OCI-LY3 (cell line): ENCODE data around the gene MAST2.

ENCODE experiments used
- H2AFZ ChIP-seq: fragments of 200-600, 300-600 bp; shearing (Covaris generic); 2 replicates; pipeline ENCODE4 v1.6.0; 2014; ENCODE audit warnings: antibody characterized with exemption, low read depth, low read length
- H3K27ac ChIP-seq: fragments of 200-600, 300-600 bp; sonication (generic); 2 replicates; pipeline ENCODE4 v1.5.1; 2014; ENCODE audit warnings: mild to moderate bottlenecking, low read length, moderate library complexity, mixed read lengths
- H3K27me3 ChIP-seq: fragments of 200-600, 300-600 bp; sonication (generic); 2 replicates; pipeline ENCODE4 v1.6.1; 2014; ENCODE audit warnings: low read depth, low read length, mixed read lengths
- H3K36me3 ChIP-seq: fragments of 200-600, 300-600 bp; sonication (generic); replicated peaks from 2 replicates; pipeline ENCODE3; 2014; ENCODE audit warnings: low read depth, low read length, mixed read lengths
- H3K4me1 ChIP-seq: fragments of 300-600, 200-600 bp; sonication (generic); 2 replicates; pipeline ENCODE4 v1.6.1; 2014; ENCODE audit warnings: low read length, mixed read lengths
- H3K4me2 ChIP-seq: fragments of 200-600, 300-600 bp; sonication (generic); 2 replicates; pipeline ENCODE4 v1.6.1; 2014; ENCODE audit warnings: low read length, mixed read lengths
- H3K4me3 ChIP-seq: fragments of 300-600, 200-600 bp; sonication (generic); 2 replicates; pipeline ENCODE4 v1.5.1; 2014; ENCODE audit warnings: antibody characterized with exemption, mild to moderate bottlenecking, low read length, moderate library complexity
- H3K79me2 ChIP-seq: fragments of 300-600, 200-600 bp; shearing (Covaris generic); 2 replicates; pipeline ENCODE4 v1.6.1; 2014; ENCODE audit warnings: mild to moderate bottlenecking, low read length, mixed read lengths
- H3K9ac ChIP-seq: fragments of 300-600, 200-600 bp; shearing (Covaris generic); 2 replicates; pipeline ENCODE4 v1.6.0; 2014; ENCODE audit warnings: mild to moderate bottlenecking, low read length, moderate library complexity
- H3K9me3 ChIP-seq: fragments of 200-600, 300-600 bp; shearing (Covaris generic); 2 replicates; pipeline ENCODE4 v1.6.1; 2014; ENCODE audit warnings: low read length, mixed read lengths; ENCODE audit not compliant: insufficient read depth
- H4K20me1 ChIP-seq: fragments of 200-600, 300-600 bp; sonication (generic); 2 replicates; pipeline ENCODE4 v1.6.1; 2016; ENCODE audit warnings: low read length, mixed read lengths; ENCODE audit not compliant: insufficient read depth
- CTCF ChIP-seq: fragments of 200-600, 300-600 bp; sonication (generic); IDR thresholded peaks from 2 replicates; pipeline ENCODE4 v1.5.1; 2014; ENCODE audit warnings: antibody characterized with exemption, low read length, low read depth
- EZH2phosphoT487 ChIP-seq: fragments of 200-600 bp; shearing (Covaris generic); IDR thresholded peaks from 2 replicates; pipeline ENCODE4 v1.6.1; 2018; ENCODE audit warnings: antibody characterized with exemption, mixed run types, low read depth

The MAST2 gene

DNA sequence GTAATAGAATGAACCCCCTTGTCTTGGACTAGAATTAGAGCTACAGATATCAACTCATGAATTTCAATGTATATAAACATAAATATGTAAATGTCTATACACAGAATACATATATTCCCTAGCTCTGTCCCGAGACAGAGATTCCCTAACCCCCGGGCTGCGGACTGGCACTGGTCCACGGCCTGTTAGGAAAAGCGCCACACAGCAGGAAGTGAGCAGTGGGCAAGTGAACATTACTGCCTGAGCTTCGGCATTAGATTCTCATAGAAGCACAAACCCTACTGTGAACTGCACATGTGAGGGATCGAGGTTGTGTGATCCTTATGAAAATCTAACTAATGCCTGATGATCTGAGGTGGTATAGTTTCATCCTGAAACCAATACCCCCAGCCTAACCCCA lies 277.8 kb downstream of the MAST2 start:
- no peak overlapping the region for H3K4me3 ChIP-seq
- no peaks in the 10 kb centered on the region for H3K79me2 ChIP-seq
- no peak overlapping the region for H3K4me2 ChIP-seq
- no peak overlapping the region for H2AFZ ChIP-seq
- H3K9me3 ChIP-seq = no peaks in the 10 kb centered on the region
- TF ChIP-seq EZH2phosphoT487 (no peak), CTCF (no peak)
- no peaks in the 10 kb centered on the region for H3K36me3 ChIP-seq
- no peaks in the 10 kb centered on the region for H4K20me1 ChIP-seq
- H3K9ac ChIP-seq = no peak overlapping the region
- H3K27ac ChIP-seq = no peak overlapping the region
- no peaks in the 10 kb centered on the region for H3K4me1 ChIP-seq
- H3K27me3 ChIP-seq = no peaks in the 10 kb centered on the region

DNA sequence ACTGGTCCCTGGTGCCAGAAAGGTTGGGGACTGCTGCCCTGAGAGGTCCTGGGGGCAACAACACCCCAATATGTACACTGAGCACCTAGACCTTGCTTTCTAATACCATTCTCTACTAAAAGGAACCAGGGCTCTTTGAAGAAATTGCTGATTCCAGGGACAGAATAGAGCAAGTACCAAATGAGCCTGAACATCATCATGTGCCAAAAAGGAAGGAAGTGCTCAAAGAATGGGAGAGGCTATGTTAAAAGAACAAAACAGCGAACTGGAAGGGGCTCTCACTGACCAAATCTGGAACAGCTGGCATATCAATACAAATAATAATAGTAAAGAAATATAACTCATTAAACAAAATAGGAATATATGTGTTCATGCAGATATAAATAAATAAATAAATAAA lies 278.2 kb downstream of the MAST2 start:
- Histone ChIP-seq H3K4me2 (no peak overlapping the region), H3K9ac (no peak overlapping the region), H3K4me3 (no peak overlapping the region), H3K4me1 (no peaks in the 10 kb centered on the region), H3K27me3 (no peaks in the 10 kb centered on the region), H3K27ac (no peak overlapping the region), H4K20me1 (no peaks in the 10 kb centered on the region), H3K9me3 (no peaks in the 10 kb centered on the region), H3K36me3 (no peaks in the 10 kb centered on the region), H2AFZ (no peak overlapping the region), H3K79me2 (no peaks in the 10 kb centered on the region)
- no peak for TF ChIP-seq CTCF
- TF ChIP-seq EZH2phosphoT487 = no peak

- TF ChIP-seq EZH2phosphoT487 (no peak), CTCF (no peak)
- no peaks in the 10 kb centered on the region for H3K27me3 ChIP-seq
- no peaks in the 10 kb centered on the region for H3K9me3 ChIP-seq
- H3K27ac ChIP-seq = no peak overlapping the region
- H3K36me3 ChIP-seq = no peaks in the 10 kb centered on the region
- H3K4me3 ChIP-seq = no peak overlapping the region
- no peaks in the 10 kb centered on the region for H3K79me2 ChIP-seq
- H3K4me2 ChIP-seq = no peak overlapping the region
- H4K20me1 ChIP-seq = no peaks in the 10 kb centered on the region
- no peak overlapping the region for H3K9ac ChIP-seq
- no peak overlapping the region for H2AFZ ChIP-seq
- H3K4me1 ChIP-seq = no peaks in the 10 kb centered on the region
These were observed 280.2 kb downstream of the MAST2 start for GRCh38 chr1:46083579-46083978.

DNA sequence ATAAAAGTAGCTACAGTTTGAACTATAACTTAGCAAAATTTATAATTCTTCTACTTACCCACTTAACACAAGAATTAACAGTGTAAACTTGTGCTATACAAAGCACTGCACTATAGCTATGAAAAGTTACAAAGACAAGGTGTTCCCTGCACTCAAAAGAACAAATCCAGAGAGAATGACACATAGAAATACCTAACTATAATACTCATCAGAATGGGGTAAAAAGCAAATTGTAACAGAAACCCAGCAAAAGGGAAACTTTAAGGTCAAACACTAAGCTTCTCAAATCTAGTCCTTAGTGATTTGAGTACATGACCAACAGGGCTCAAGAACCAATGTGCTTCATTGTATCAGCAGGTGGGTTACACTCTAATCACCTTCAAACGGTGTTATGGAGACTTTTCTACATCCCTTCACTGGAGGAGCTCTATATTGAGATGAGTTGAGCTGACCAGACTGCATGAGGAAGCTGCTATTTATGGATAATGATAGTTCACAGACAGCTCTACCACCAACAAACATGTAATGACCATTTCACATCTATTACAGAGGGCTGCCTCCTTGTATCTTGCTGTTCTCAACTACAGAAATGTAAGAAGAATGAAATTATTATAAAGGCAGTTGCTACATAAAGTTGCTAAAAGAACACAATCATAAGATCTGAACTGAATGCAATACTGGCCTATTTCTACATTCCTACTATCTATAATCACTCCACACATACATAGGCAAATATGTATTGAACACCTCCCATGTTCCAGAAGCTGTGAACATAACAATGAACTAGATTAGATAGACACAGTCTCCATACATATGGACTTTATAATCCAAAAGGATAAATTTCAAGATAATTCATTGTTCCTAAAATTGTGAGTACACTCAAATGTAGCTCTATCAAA lies 281.4 kb downstream of the MAST2 start:
- no peak overlapping the region for H3K9ac ChIP-seq
- H3K79me2 ChIP-seq = no peaks in the 10 kb centered on the region
- H3K4me1 ChIP-seq = no peaks in the 10 kb centered on the region
- no peak overlapping the region for H3K4me2 ChIP-seq
- H3K36me3 ChIP-seq = no peaks in the 10 kb centered on the region
- TF ChIP-seq EZH2phosphoT487 (no peak), CTCF (no peak)
- H4K20me1 ChIP-seq = no peaks in the 10 kb centered on the region
- H3K27me3 ChIP-seq = no peaks in the 10 kb centered on the region
- no peak overlapping the region for H3K4me3 ChIP-seq
- no peak overlapping the region for H2AFZ ChIP-seq
- H3K27ac ChIP-seq = no peak overlapping the region
- H3K9me3 ChIP-seq = no peaks in the 10 kb centered on the region
